Pons (tissue), 1 donor: ENCODE results near the gene SCNN1B.
"Not testable (repeated sequence)": the region's sequence is repeated elsewhere in the genome, so short reads cannot be mapped to it uniquely, and the experiment has no call there.

ENCODE experiments used
- DNase-seq: peaks from one replicate; pipeline ENCODE4 v3.0.0-alpha.2; 2016; ENCODE audit warnings: low spot score

Gene SCNN1B

GRCh38 chr16:23302045-23302956 lies at the start of gene SCNN1B:
Gene SCNN1B (plus strand): TSS chr16:23302302. CDS start chr16:23348600, 46,298 bp downstream.
- no peak for DNase-seq

- DNase-seq = no peak
Measured at GRCh38 chr16:23252310-23252709, 49.8 kb upstream of the SCNN1B start.

GRCh38 chr16:23253650-23254049 lies 48.5 kb upstream of the SCNN1B start:
- DNase-seq = not testable (repeated sequence)

- no peak for DNase-seq
Measured at GRCh38 chr16:23254338-23254737, 47.8 kb upstream of the SCNN1B start.

- DNase-seq = no peak
Measured at GRCh38 chr16:23255000-23255399, 47.1 kb upstream of the SCNN1B start.

- DNase-seq = no peak
Measured at GRCh38 chr16:23256440-23256839, 45.7 kb upstream of the SCNN1B start.

- no peak for DNase-seq
Measured at GRCh38 chr16:23257682-23258081, 44.4 kb upstream of the SCNN1B start.

GRCh38 chr16:23258919-23259237 lies 43.2 kb upstream of the SCNN1B start:
- no peak for DNase-seq

GRCh38 chr16:23267647-23268046 lies 34.5 kb upstream of the SCNN1B start:
- DNase-seq = no peak

- no peak for DNase-seq
Measured at GRCh38 chr16:23268561-23268960, 33.5 kb upstream of the SCNN1B start.

GRCh38 chr16:23269248-23269953 lies 32.7 kb upstream of the SCNN1B start:
- no peak for DNase-seq

- DNase-seq = no peak
Measured at GRCh38 chr16:23270654-23271053, 31.4 kb upstream of the SCNN1B start.

- no peak for DNase-seq
Measured at GRCh38 chr16:23274968-23275367, 27.1 kb upstream of the SCNN1B start.

- DNase-seq = peak; percentile 54
Measured at GRCh38 chr16:23276821-23277220, 25.3 kb upstream of the SCNN1B start.

GRCh38 chr16:23278031-23278430 lies 24.1 kb upstream of the SCNN1B start:
- DNase-seq = no peak

GRCh38 chr16:23279721-23280153 lies 22.4 kb upstream of the SCNN1B start:
- DNase-seq = peak; percentile 92

- no peak for DNase-seq
Measured at GRCh38 chr16:23280483-23280967, 21.6 kb upstream of the SCNN1B start.

GRCh38 chr16:23282568-23282967 lies 19.5 kb upstream of the SCNN1B start:
- DNase-seq = no peak

- no peak for DNase-seq
Measured at GRCh38 chr16:23283571-23283970, 18.5 kb upstream of the SCNN1B start.

- DNase-seq = no peak
Measured at GRCh38 chr16:23284584-23284983, 17.5 kb upstream of the SCNN1B start.

GRCh38 chr16:23286131-23286532 lies 16.0 kb upstream of the SCNN1B start:
- DNase-seq = no peak

- DNase-seq = no peak
Measured at GRCh38 chr16:23288209-23288608, 13.9 kb upstream of the SCNN1B start.
